BE2C (cell line): ENCODE data around the gene FAM53B.
A peak's percentile ranks its signal among the peaks of the same experiment; 100 is the strongest.
"Not testable (repeated sequence)": the region's sequence is repeated elsewhere in the genome, so short reads cannot be mapped to it uniquely, and the experiment has no call there.

Experiments used
- DNase-seq: peaks from one replicate; pipeline ENCODE4 v3.0.0-alpha.2; 2020
- H3K27me3 ChIP-seq: fragments of 250-450 bp; sonication (Bioruptor Pico); 2 replicates; pipeline ENCODE4 v1.5.1; 2020; ENCODE audit warnings: mild to moderate bottlenecking
- H3K36me3 ChIP-seq: fragments of 250-450 bp; sonication (Bioruptor Pico); 2 replicates; pipeline ENCODE4 v1.5.1; 2020; ENCODE audit warnings: mild to moderate bottlenecking
- H3K4me1 ChIP-seq: fragments of 250-450 bp; sonication (Bioruptor Pico); 2 replicates; pipeline ENCODE4 v1.5.1; 2020
- H3K4me3 ChIP-seq: 2 replicates; pipeline ENCODE4 v1.5.1; 2011; ENCODE audit warnings: low read depth, low read length
- H3K9me3 ChIP-seq: fragments of 250-450 bp; sonication (Bioruptor Pico); 2 replicates; pipeline ENCODE4 v1.5.1; 2020
- CTCF ChIP-seq: IDR thresholded peaks from 2 replicates; pipeline ENCODE4 v1.5.1; 2012; ENCODE audit warnings: mild to moderate bottlenecking, low read depth, low read length

Gene FAM53B

GRCh38 chr10:124748953-124749645 is 4.9 kb upstream of the FAM53B start:
- H3K27me3 ChIP-seq: no peaks in the 10 kb centered on the region
- DNase-seq: no peak

GRCh38 chr10:124748166-124748565 is 4.0 kb upstream of the FAM53B start:
- Histone ChIP-seq H3K4me3 (no peak overlapping the region), H3K27me3 (no peaks in the 10 kb centered on the region), H3K9me3 (no peaks in the 10 kb centered on the region), H3K36me3 (no peaks in the 10 kb centered on the region), H3K4me1 (peaks cover 3% of the 10 kb centered on the region; the same call in 1 of the 2 replicates)
- no peak for DNase-seq
- no peak for TF ChIP-seq CTCF

More at GRCh38 chr10:124748953-124749645, 4.9 kb upstream of the FAM53B start:
- Histone ChIP-seq H3K9me3 (no peaks in the 10 kb centered on the region), H3K4me1 (peaks cover 3% of the 10 kb centered on the region; the same call in 1 of the 2 replicates), H3K36me3 (0 out of 2 replicates have a peak, but pooled peaks cover 1% of the 10 kb centered on the region), H3K4me3 (no peak overlapping the region)
- no peak for TF ChIP-seq CTCF

- Histone ChIP-seq H3K4me3 (no peak overlapping the region), H3K27me3 (no peaks in the 10 kb centered on the region), H3K36me3 (no peaks in the 10 kb centered on the region), H3K4me1 (peaks cover 3% of the 10 kb centered on the region; the same call in 1 of the 2 replicates), H3K9me3 (no peaks in the 10 kb centered on the region)
- DNase-seq: no peak
- TF ChIP-seq CTCF: no peak
Observed at GRCh38 chr10:124747745-124748144, 3.6 kb upstream of the FAM53B start.

GRCh38 chr10:124746992-124747391 is 2.8 kb upstream of the FAM53B start:
- peaks cover 3% of the 10 kb centered on the region; the same call in 1 of the 2 replicates for H3K4me1 ChIP-seq

GRCh38 chr10:124746447-124746846 is 2.3 kb upstream of the FAM53B start:
- not testable (repeated sequence) for DNase-seq, H3K27me3 ChIP-seq, H3K36me3 ChIP-seq, H3K4me1 ChIP-seq, H3K9me3 ChIP-seq, H3K4me3 ChIP-seq

More at GRCh38 chr10:124746992-124747391, 2.8 kb upstream of the FAM53B start:
- no peaks in the 10 kb centered on the region for H3K9me3 ChIP-seq
- H3K4me3 ChIP-seq: no peak overlapping the region
- no peaks in the 10 kb centered on the region for H3K27me3 ChIP-seq
- no peaks in the 10 kb centered on the region for H3K36me3 ChIP-seq
- no peak for DNase-seq
- no peak for TF ChIP-seq CTCF

- Histone ChIP-seq H3K9me3 (no peaks in the 10 kb centered on the region), H3K4me1 (peaks cover 12% of the 10 kb centered on the region), H3K4me3 (no peak overlapping the region), H3K36me3 (no peaks in the 10 kb centered on the region), H3K27me3 (no peaks in the 10 kb centered on the region)
- TF ChIP-seq CTCF: peak; percentile 51
- no peak for DNase-seq
Observed at GRCh38 chr10:124745673-124746072, 1.5 kb upstream of the FAM53B start.
